HepG2 (cell line): ENCODE data around the gene ATXN1L. TPM values are rescaled to one million over a fixed set of nuclear protein-coding genes. Genes with fewer than 3 reads are reported as not detected.

Experiments
- ARNTL ChIP-seq: sonication (generic); formaldehyde crosslinking; IDR thresholded peaks from 2 replicates; pipeline ENCODE4 v1.4.0; 2020; ENCODE audit warnings: mild to moderate bottlenecking, missing genetic modification reagents
- FIP1L1 ChIP-seq: fragments of 200-400 bp; formaldehyde crosslinking; IDR thresholded peaks from 2 replicates; pipeline ENCODE4 v1.6.1; 2018; ENCODE audit warnings: low read depth, mild to moderate bottlenecking, low read length, moderate library complexity, borderline replicate concordance; ENCODE audit not compliant: insufficient read depth
- GABPA ChIP-seq, 2 experiments: IDR thresholded peaks; 2 replicates each; pipeline ENCODE4 v1.6.1; 2011 to 2016; ENCODE audit warnings: low read depth in 2 of 2, low read length in 1 of 2, missing biosample characterization in 1 of 2, missing genetic modification characterization in 1 of 2
- NPAS2 ChIP-seq: sonication (generic); formaldehyde crosslinking; IDR thresholded peaks from 2 replicates; pipeline ENCODE4 v1.8.0; 2022; ENCODE audit warnings: mild to moderate bottlenecking, missing genetic modification reagents, borderline replicate concordance
- RCOR2 ChIP-seq: IDR thresholded peaks from 2 replicates; pipeline ENCODE4 v1.6.1; 2016; ENCODE audit warnings: missing biosample characterization, missing genetic modification reagents
- RFX1 ChIP-seq: fragments of 450-650 bp; IDR thresholded peaks from 2 replicates; pipeline ENCODE4 v1.6.1; 2017
- SIX1 ChIP-seq: sonication (generic); formaldehyde crosslinking; IDR thresholded peaks from 2 replicates; pipeline ENCODE4 v1.4.0; 2020; ENCODE audit warnings: missing genetic modification reagents, borderline replicate concordance
- TBX3 ChIP-seq: fragments of 450-650 bp; IDR thresholded peaks from 2 replicates; pipeline ENCODE4 v1.6.1; 2017; ENCODE audit warnings: antibody characterized with exemption, mild to moderate bottlenecking, inconsistent platforms, borderline replicate concordance
- U2AF1 ChIP-seq: fragments of 200-400 bp; formaldehyde crosslinking; optimal IDR thresholded peaks from 2 replicates; pipeline ENCODE3; 2017; ENCODE audit warnings: mild to moderate bottlenecking, low read depth, low read length
- ZKSCAN5 ChIP-seq: sonication (generic); formaldehyde crosslinking; IDR thresholded peaks from 2 replicates; pipeline ENCODE4 v1.5.1; 2020; ENCODE audit warnings: mild to moderate bottlenecking, missing genetic modification reagents
- ZMYM4 ChIP-seq: sonication (generic); formaldehyde crosslinking; IDR thresholded peaks from 2 replicates; pipeline ENCODE4 v1.8.1; 2023; ENCODE audit warnings: mild to moderate bottlenecking, missing genetic modification reagents
- ZNF101 ChIP-seq: sonication (generic); formaldehyde crosslinking; IDR thresholded peaks from 2 replicates; pipeline ENCODE4 v1.4.0; 2020; ENCODE audit warnings: mild to moderate bottlenecking, low read depth, missing genetic modification reagents, borderline replicate concordance
- ZNF33A ChIP-seq: sonication (generic); formaldehyde crosslinking; IDR thresholded peaks from 2 replicates; pipeline ENCODE4 v1.5.1; 2020; ENCODE audit warnings: missing genetic modification reagents, mild to moderate bottlenecking, moderate library complexity, borderline replicate concordance
- ZNF350 ChIP-seq: sonication (generic); formaldehyde crosslinking; IDR thresholded peaks from 2 replicates; pipeline ENCODE4 v1.4.0; 2020; ENCODE audit warnings: mild to moderate bottlenecking, low read depth, missing genetic modification reagents, borderline replicate concordance
- ZNF572 ChIP-seq: sonication (generic); formaldehyde crosslinking; IDR thresholded peaks from 2 replicates; pipeline ENCODE4 v1.5.1; 2020; ENCODE audit warnings: mild to moderate bottlenecking, missing genetic modification reagents
- ZNF839 ChIP-seq: sonication (generic); formaldehyde crosslinking; IDR thresholded peaks from 2 replicates; pipeline ENCODE4 v1.4.0; 2020; ENCODE audit warnings: missing genetic modification reagents, mild to moderate bottlenecking, borderline replicate concordance
- ZSCAN9 ChIP-seq: IDR thresholded peaks from 2 replicates; pipeline ENCODE4 v1.6.1; 2016; ENCODE audit warnings: borderline replicate concordance
- polyA plus RNA-seq, 8 experiments: library from polyadenylated mRNA; depleted of rRNA in 3 of 8; stranded (reverse) in 7 of 8; unstranded in 1 of 8; fragments of >200 nt; fragmentation: Illumina TruSeq in 4 of 8; extraction: Trizol in 4 of 8; gene quantifications; 2 replicates each; pipeline versions ENCODE4 v1.2.1 to v1.2.3, GENCODE V29; 2011 to 2016; ENCODE audit warnings: low read depth in 4 of 8, missing spikeins in 1 of 8, mixed read lengths in 1 of 8; ENCODE audit not compliant: insufficient read depth in 1 of 8
- total RNA-seq, 5 experiments: library from RNA; depleted of rRNA; stranded (reverse); fragments of >200 nt; fragmentation: Illumina TruSeq; extraction: Trizol; gene quantifications; 2 replicates each; pipeline ENCODE4 v1.2.3, GENCODE V29; 2016; ENCODE audit warnings: low read depth in 1 of 5
- TF ChIP-seq, protein P1 (sequence below): sonication (generic); formaldehyde crosslinking; IDR thresholded peaks from 2 replicates; pipeline ENCODE4 v1.5.0; 2020; ENCODE audit warnings: mild to moderate bottlenecking, missing genetic modification reagents, borderline replicate concordance
- TF ChIP-seq, protein P2 (sequence below): sonication (generic); formaldehyde crosslinking; IDR thresholded peaks from 2 replicates; pipeline ENCODE4 v1.4.0; 2020; ENCODE audit warnings: missing genetic modification reagents
- TF ChIP-seq, protein P3 (sequence below): sonication (generic); formaldehyde crosslinking; IDR thresholded peaks from 2 replicates; pipeline ENCODE4 v1.4.0; 2020; ENCODE audit warnings: mild to moderate bottlenecking, missing genetic modification reagents

Gene ATXN1L
- total and polyA plus RNA-seq, 2 of the 13 experiments (the other 11 are each of a cell fraction or from before 2014, with no cell fraction given): 20.0 to 22.4 TPM

DNA sequence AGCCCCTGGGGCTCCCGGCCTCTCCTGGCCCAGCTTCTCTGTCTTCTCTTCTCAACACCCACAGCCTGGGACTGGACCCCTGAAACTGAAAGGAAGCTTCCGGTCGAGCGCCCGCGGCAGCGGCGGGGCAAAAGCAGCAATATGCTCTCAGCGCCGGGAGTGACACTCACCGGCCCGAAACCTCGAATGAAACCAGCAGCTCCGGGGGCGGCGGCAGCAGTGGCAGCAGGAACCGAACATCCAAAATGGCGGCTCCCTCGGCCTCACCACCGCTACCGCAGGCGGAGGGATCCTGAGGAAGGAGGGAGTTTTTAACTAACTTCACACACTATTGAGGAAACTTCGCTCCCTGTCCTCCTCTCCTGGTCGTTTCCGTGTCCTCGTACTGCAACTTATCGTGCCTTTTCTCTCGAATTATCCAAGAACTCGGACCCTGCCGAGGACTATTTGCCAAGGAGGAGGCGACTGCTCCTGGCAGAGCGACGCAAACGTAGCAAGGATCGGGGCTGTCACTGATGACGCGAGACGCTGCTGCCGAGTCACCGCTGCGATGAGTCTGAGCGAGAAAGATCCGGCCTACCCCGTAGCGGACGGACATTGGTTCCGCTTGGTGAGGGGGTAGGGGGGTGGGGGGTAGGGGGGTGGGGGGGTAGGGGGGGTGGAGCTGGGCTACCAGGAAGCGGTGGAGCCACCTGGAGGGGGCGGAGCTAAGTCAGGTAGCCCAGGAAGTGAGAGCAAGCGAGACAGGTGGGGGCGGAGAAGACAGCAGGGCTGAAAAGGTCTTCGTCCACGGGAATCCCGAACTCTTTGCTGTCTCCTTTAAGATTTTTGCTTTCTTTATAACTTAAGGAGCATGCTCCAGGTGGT lies 37.0 kb upstream of the ATXN1L start, which contains the start of gene AP1G1 (continued):
- TF ChIP-seq, protein P1, sequence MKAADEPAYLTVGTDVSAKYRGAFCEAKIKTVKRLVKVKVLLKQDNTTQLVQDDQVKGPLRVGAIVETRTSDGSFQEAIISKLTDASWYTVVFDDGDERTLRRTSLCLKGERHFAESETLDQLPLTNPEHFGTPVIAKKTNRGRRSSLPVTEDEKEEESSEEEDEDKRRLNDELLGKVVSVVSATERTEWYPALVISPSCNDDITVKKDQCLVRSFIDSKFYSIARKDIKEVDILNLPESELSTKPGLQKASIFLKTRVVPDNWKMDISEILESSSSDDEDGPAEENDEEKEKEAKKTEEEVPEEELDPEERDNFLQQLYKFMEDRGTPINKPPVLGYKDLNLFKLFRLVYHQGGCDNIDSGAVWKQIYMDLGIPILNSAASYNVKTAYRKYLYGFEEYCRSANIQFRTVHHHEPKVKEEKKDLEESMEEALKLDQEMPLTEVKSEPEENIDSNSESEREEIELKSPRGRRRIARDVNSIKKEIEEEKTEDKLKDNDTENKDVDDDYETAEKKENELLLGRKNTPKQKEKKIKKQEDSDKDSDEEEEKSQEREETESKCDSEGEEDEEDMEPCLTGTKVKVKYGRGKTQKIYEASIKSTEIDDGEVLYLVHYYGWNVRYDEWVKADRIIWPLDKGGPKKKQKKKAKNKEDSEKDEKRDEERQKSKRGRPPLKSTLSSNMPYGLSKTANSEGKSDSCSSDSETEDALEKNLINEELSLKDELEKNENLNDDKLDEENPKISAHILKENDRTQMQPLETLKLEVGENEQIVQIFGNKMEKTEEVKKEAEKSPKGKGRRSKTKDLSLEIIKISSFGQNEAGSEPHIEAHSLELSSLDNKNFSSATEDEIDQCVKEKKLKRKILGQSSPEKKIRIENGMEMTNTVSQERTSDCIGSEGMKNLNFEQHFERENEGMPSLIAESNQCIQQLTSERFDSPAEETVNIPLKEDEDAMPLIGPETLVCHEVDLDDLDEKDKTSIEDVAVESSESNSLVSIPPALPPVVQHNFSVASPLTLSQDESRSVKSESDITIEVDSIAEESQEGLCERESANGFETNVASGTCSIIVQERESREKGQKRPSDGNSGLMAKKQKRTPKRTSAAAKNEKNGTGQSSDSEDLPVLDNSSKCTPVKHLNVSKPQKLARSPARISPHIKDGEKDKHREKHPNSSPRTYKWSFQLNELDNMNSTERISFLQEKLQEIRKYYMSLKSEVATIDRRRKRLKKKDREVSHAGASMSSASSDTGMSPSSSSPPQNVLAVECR (CRISPR knock-in tag): peak; percentile 90
- TF ChIP-seq, protein P2, sequence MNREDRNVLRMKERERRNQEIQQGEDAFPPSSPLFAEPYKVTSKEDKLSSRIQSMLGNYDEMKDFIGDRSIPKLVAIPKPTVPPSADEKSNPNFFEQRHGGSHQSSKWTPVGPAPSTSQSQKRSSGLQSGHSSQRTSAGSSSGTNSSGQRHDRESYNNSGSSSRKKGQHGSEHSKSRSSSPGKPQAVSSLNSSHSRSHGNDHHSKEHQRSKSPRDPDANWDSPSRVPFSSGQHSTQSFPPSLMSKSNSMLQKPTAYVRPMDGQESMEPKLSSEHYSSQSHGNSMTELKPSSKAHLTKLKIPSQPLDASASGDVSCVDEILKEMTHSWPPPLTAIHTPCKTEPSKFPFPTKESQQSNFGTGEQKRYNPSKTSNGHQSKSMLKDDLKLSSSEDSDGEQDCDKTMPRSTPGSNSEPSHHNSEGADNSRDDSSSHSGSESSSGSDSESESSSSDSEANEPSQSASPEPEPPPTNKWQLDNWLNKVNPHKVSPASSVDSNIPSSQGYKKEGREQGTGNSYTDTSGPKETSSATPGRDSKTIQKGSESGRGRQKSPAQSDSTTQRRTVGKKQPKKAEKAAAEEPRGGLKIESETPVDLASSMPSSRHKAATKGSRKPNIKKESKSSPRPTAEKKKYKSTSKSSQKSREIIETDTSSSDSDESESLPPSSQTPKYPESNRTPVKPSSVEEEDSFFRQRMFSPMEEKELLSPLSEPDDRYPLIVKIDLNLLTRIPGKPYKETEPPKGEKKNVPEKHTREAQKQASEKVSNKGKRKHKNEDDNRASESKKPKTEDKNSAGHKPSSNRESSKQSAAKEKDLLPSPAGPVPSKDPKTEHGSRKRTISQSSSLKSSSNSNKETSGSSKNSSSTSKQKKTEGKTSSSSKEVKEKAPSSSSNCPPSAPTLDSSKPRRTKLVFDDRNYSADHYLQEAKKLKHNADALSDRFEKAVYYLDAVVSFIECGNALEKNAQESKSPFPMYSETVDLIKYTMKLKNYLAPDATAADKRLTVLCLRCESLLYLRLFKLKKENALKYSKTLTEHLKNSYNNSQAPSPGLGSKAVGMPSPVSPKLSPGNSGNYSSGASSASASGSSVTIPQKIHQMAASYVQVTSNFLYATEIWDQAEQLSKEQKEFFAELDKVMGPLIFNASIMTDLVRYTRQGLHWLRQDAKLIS: peak; percentile 67; the same call in 1 of the 2 replicates
- TF ChIP-seq RFX1: no peak
- TF ChIP-seq SIX1 (CRISPR knock-in tag): peak; percentile 48; the same call in 1 of the 2 replicates
- TF ChIP-seq ZKSCAN5 (CRISPR knock-in tag): 0 out of 2 replicates have a peak, but pooled peaks have one; percentile 15
- no peak; the same call in 1 of the 2 replicates for TF ChIP-seq ARNTL (CRISPR knock-in tag)
- TF ChIP-seq ZNF101 (CRISPR knock-in tag): 0 out of 2 replicates have a peak, but pooled peaks have one; percentile 82
- TF ChIP-seq ZNF839: 0 out of 2 replicates have a peak, but pooled peaks have one; percentile 13
- no peak for TF ChIP-seq FIP1L1
- peak; percentile 86 for TF ChIP-seq TBX3
- TF ChIP-seq ZSCAN9 (CRISPR knock-in tag): peak; percentile 84; the same call in 1 of the 2 replicates
- peak; percentile 65 for TF ChIP-seq GABPA (IDR thresholded peaks at IDR 0.05; ENCODE audit: low read depth, low read length)
- peak; percentile 82 for TF ChIP-seq GABPA (CRISPR knock-in tag; IDR thresholded peaks at IDR 0.05; ENCODE audit: low read depth)
- TF ChIP-seq U2AF1: peak; percentile 90
- TF ChIP-seq ZNF572: no peak
- no peak for TF ChIP-seq ZNF33A (CRISPR knock-in tag)
- no peak for TF ChIP-seq RCOR2 (CRISPR knock-in tag)
- peak; percentile 95 for TF ChIP-seq ZMYM4 (CRISPR knock-in tag)
- TF ChIP-seq, protein P3, sequence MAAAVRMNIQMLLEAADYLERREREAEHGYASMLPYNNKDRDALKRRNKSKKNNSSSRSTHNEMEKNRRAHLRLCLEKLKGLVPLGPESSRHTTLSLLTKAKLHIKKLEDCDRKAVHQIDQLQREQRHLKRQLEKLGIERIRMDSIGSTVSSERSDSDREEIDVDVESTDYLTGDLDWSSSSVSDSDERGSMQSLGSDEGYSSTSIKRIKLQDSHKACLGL (CRISPR knock-in tag): peak; percentile 84
- TF ChIP-seq ZNF350 (CRISPR knock-in tag): peak; percentile 91; the same call in 1 of the 2 replicates
- TF ChIP-seq NPAS2 (CRISPR knock-in tag): no peak
